Measurements from ENCODE around the gene STEAP3. TPM values are rescaled to one million over a fixed set of nuclear protein-coding genes. Genes with fewer than 3 reads are reported as not detected.

The STEAP3 gene
- total RNA-seq, 2 donors from 2014 or later = 4.4 to 7.9 TPM

GRCh38 chr2:119291588-119292167, 68.0 kb downstream of the STEAP3 start:
- Mint-ChIP-seq H3K36me3 (ENCODE audit: low read depth) (no peaks in the 10 kb centered on the region), H3K4me1 (peaks cover 7% of the 10 kb centered on the region), H3K27me3 (ENCODE audit: insufficient read depth) (peaks cover 8% of the 10 kb centered on the region), H3K27ac (no peak overlapping the region), H3K9me3 (no peaks in the 10 kb centered on the region), H3K4me3 (no peak overlapping the region)
- WGBS, 2 experiments (ENCODE audit: insufficient coverage in 1 of 2, insufficient read length in 1 of 2) = 85 to 92% methylated on average over 6 to 8 of the region's 8 CpGs
- Histone ChIP-seq H3K27ac (ENCODE audit: low read depth, low read length) (no peak overlapping the region), H3K9me3 (ENCODE audit: control insufficient read depth, low read length) (no peaks in the 10 kb centered on the region), H3K4me3 (ENCODE audit: low read length) (no peak overlapping the region), H3K4me1 (ENCODE audit: control insufficient read depth, insufficient read depth, low read length) (no peaks in the 10 kb centered on the region), H3K27me3 (ENCODE audit: control insufficient read depth, insufficient read depth, low read length, poor library complexity, severe bottlenecking) (no peaks in the 10 kb centered on the region), H3K36me3 (ENCODE audit: control insufficient read depth, insufficient read depth, low read length) (no peaks in the 10 kb centered on the region), H3K9ac (ENCODE audit: extremely low read depth, low read length, poor library complexity, severe bottlenecking) (no peak overlapping the region)
- TF ChIP-seq, protein P1, sequence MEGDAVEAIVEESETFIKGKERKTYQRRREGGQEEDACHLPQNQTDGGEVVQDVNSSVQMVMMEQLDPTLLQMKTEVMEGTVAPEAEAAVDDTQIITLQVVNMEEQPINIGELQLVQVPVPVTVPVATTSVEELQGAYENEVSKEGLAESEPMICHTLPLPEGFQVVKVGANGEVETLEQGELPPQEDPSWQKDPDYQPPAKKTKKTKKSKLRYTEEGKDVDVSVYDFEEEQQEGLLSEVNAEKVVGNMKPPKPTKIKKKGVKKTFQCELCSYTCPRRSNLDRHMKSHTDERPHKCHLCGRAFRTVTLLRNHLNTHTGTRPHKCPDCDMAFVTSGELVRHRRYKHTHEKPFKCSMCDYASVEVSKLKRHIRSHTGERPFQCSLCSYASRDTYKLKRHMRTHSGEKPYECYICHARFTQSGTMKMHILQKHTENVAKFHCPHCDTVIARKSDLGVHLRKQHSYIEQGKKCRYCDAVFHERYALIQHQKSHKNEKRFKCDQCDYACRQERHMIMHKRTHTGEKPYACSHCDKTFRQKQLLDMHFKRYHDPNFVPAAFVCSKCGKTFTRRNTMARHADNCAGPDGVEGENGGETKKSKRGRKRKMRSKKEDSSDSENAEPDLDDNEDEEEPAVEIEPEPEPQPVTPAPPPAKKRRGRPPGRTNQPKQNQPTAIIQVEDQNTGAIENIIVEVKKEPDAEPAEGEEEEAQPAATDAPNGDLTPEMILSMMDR (conservative IDR thresholded peaks at IDR 0.05) = no peak
- no peak for DNase-seq

DNA sequence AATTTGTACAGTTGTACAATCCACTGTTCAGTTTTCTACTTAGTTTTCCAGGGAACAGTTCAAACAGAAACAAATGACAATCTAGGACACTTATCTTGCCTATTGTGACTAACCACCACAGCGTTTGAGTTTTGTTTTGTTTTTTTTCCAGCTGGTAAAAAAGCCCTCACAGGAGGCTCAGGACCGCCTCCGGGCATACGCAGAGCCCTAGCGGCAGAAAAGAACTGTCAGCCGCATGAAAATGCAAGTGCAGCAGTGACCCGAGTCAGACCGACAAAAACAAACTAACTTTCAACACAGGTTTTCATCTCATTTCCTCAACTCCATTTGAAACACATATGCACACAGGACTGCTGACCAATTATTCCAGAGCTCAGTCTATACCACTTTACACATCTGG, 68.6 kb downstream of the STEAP3 start:
- H3K27me3 Mint-ChIP-seq (ENCODE audit: insufficient read depth) = peaks cover 8% of the 10 kb centered on the region
- no peak overlapping the region for H3K9ac ChIP-seq (ENCODE audit: extremely low read depth, low read length, poor library complexity, severe bottlenecking)
- H3K4me3 Mint-ChIP-seq = no peak overlapping the region
- TF ChIP-seq, protein P1 (conservative IDR thresholded peaks at IDR 0.05) = peak; percentile 48
- no peak overlapping the region for H3K4me3 ChIP-seq (ENCODE audit: low read length)
- DNase-seq = no peak
- no peaks in the 10 kb centered on the region for H3K36me3 ChIP-seq (ENCODE audit: control insufficient read depth, insufficient read depth, low read length)
- no peaks in the 10 kb centered on the region for H3K36me3 Mint-ChIP-seq (ENCODE audit: low read depth)
- H3K4me1 Mint-ChIP-seq = peaks cover 7% of the 10 kb centered on the region
- peak overlapping the region; percentile 34 for H3K27ac Mint-ChIP-seq
- H3K27ac ChIP-seq (ENCODE audit: low read depth, low read length) = no peak overlapping the region
- H3K9me3 ChIP-seq (ENCODE audit: control insufficient read depth, low read length) = no peaks in the 10 kb centered on the region
- no peaks in the 10 kb centered on the region for H3K27me3 ChIP-seq (ENCODE audit: control insufficient read depth, insufficient read depth, low read length, poor library complexity, severe bottlenecking)
- H3K9me3 Mint-ChIP-seq = no peaks in the 10 kb centered on the region
- 70 to 84% methylated on average over 6 to 8 of the region's 8 CpGs for WGBS, 2 experiments (ENCODE audit: insufficient coverage in 1 of 2, insufficient read length in 1 of 2)
- H3K4me1 ChIP-seq (ENCODE audit: control insufficient read depth, insufficient read depth, low read length) = no peaks in the 10 kb centered on the region

DNA sequence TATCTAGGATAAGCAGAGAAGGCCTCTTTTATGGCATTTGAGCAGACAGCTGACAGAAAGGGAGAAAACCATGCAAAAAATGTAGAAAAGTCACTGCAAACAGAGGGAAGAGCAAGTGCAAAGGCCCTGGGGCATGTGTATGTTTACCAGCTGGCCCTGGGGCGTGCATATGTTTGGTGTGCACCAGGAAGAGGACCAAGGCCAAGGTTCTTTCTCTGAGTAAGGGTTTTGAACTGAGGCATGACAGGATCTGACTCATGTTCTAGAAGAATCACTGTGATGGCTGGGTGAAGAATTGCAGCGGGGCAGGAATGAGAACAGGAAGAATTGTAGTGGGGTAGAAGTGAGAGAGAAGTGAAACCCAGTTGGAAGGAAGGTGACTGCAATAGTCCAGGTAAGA, 69.6 kb downstream of the STEAP3 start:
- no peak overlapping the region for H3K4me3 Mint-ChIP-seq
- no peaks in the 10 kb centered on the region for H3K4me1 ChIP-seq (ENCODE audit: control insufficient read depth, insufficient read depth, low read length)
- no peak overlapping the region for H3K9ac ChIP-seq (ENCODE audit: extremely low read depth, low read length, poor library complexity, severe bottlenecking)
- no peaks in the 10 kb centered on the region for H3K27me3 ChIP-seq (ENCODE audit: control insufficient read depth, insufficient read depth, low read length, poor library complexity, severe bottlenecking)
- H3K27ac Mint-ChIP-seq = no peak overlapping the region
- H3K27ac ChIP-seq (ENCODE audit: low read depth, low read length) = no peak overlapping the region
- H3K9me3 ChIP-seq (ENCODE audit: control insufficient read depth, low read length) = no peaks in the 10 kb centered on the region
- TF ChIP-seq, protein P1 (conservative IDR thresholded peaks at IDR 0.05) = no peak
- no peaks in the 10 kb centered on the region for H3K9me3 Mint-ChIP-seq
- no peak overlapping the region for H3K4me3 ChIP-seq (ENCODE audit: low read length)
- peaks cover 7% of the 10 kb centered on the region for H3K4me1 Mint-ChIP-seq
- no peak for DNase-seq
- peaks cover 8% of the 10 kb centered on the region for H3K27me3 Mint-ChIP-seq (ENCODE audit: insufficient read depth)
- 92% methylated on average over 2 of the region's 2 CpGs; no CpG with 5 or more reads in 1 of the 2 experiments for WGBS, 2 experiments (ENCODE audit: insufficient coverage in 1 of 2, insufficient read length in 1 of 2)
- H3K36me3 ChIP-seq (ENCODE audit: control insufficient read depth, insufficient read depth, low read length) = no peaks in the 10 kb centered on the region
- no peaks in the 10 kb centered on the region for H3K36me3 Mint-ChIP-seq (ENCODE audit: low read depth)
